ENCODE data around the gene MMP14.

MMP14 gene

DNA sequence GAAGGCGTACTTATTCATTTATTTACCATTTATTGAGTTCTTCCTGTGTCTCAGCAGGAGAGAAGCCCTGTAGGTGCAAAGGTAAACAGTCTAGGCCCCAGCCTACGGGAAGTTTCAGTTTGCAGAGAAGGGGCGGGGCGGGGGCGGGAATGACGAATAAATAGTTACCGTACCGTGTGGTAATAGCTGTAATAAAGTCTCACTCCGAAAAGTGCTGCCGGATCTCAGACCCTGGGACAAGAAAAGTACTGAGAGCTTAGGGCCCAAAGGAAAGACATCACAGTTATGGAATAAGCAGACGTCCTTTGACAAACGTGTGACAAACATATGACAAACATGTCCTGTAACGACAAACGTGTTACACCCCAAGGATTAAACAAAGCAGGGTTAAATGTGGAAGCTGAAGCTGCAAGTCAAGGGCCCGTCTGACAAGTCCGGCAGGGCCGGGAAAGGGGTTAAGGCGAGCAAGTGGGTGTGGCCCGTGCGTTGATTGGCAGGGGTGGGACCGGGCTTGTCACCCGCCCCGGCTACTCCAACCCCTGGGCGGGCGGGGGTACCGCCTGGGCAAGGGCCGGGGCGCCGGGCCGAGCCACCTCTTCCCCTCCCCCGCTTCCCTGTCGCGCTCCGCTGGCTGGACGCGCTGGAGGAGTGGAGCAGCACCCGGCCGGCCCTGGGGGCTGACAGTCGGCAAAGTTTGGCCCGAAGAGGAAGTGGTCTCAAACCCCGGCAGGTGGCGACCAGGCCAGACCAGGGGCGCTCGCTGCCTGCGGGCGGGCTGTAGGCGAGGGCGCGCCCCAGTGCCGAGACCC lies 35.0 kb downstream of the MMP14 start, which contains the start of gene LRP10:
Gene LRP10, plus strand, starts transcription at position 517 of the 809 bp plus-strand sequence. CDS start 564 bp downstream, outside the sequence.
- Histone ChIP-seq H3K36me3 (ENCODE audit: control insufficient read depth in 5 of 5, insufficient read depth in 5 of 5, low read length in 5 of 5) (peaks cover 0 to 32% (median 26%) of the 10 kb centered on the region in 5 donors), H3K27ac (ENCODE audit: low read depth, low read length) (peak within 1 kb of the TSS; percentile 99), H3K4me3 (ENCODE audit: low read depth in 1 of 5, low read length in 5 of 5) (peak within 1 kb of the TSS; percentile 79 to 88 (median 86)), H3K9ac (ENCODE audit: low read length in 5 of 5) (peak within 1 kb of the TSS; percentile 93 to 99 (median 96)), H3K9me3 (ENCODE audit: control insufficient read depth in 5 of 5, low read length in 5 of 5) (no peaks in the 10 kb centered on the region), H3K4me1 (ENCODE audit: control insufficient read depth in 5 of 5, insufficient read depth in 5 of 5, low read length in 5 of 5) (peaks cover 1 to 19% (median 16%) of the 10 kb centered on the region in 5 donors), H3K27me3 (ENCODE audit: control insufficient read depth in 5 of 5, insufficient read depth in 4 of 5, low read length in 5 of 5) (no peaks in the 10 kb centered on the region)

GRCh38 chr14:22872033-22872832 lies 35.8 kb downstream of the MMP14 start:
- peaks cover 1 to 19% (median 16%) of the 10 kb centered on the region in 5 donors for H3K4me1 ChIP-seq (ENCODE audit: control insufficient read depth in 5 of 5, insufficient read depth in 5 of 5, low read length in 5 of 5)

GRCh38 chr14:22872833-22873520 lies 36.6 kb downstream of the MMP14 start:
- Histone ChIP-seq H3K9me3 (ENCODE audit: control insufficient read depth in 5 of 5, low read length in 5 of 5) (no peaks in the 10 kb centered on the region), H3K27me3 (ENCODE audit: control insufficient read depth in 5 of 5, insufficient read depth in 4 of 5, low read length in 5 of 5) (no peaks in the 10 kb centered on the region), H3K4me1 (ENCODE audit: control insufficient read depth in 5 of 5, insufficient read depth in 5 of 5, low read length in 5 of 5) (peaks cover 1 to 19% (median 16%) of the 10 kb centered on the region in 5 donors), H3K4me3 (ENCODE audit: low read depth in 1 of 5, low read length in 5 of 5) (peak overlapping the region; percentile 77 to 88 (median 86)), H3K36me3 (ENCODE audit: control insufficient read depth in 5 of 5, insufficient read depth in 5 of 5, low read length in 5 of 5) (peaks cover 0 to 47% (median 42%) of the 10 kb centered on the region in 5 donors), H3K27ac (ENCODE audit: low read depth, low read length) (peak overlapping the region; percentile 99), H3K9ac (ENCODE audit: low read length in 5 of 5) (peak overlapping the region; percentile 75 to 99 (median 95))

More at GRCh38 chr14:22872033-22872832, 35.8 kb downstream of the MMP14 start:
- Histone ChIP-seq H3K27ac (ENCODE audit: low read depth, low read length) (peak overlapping the region; percentile 99), H3K4me3 (ENCODE audit: low read depth in 1 of 5, low read length in 5 of 5) (peak overlapping the region; percentile 77 to 88 (median 86)), H3K9ac (ENCODE audit: low read length in 5 of 5) (peak overlapping the region; percentile 75 to 99 (median 95)), H3K9me3 (ENCODE audit: control insufficient read depth in 5 of 5, low read length in 5 of 5) (no peaks in the 10 kb centered on the region), H3K36me3 (ENCODE audit: control insufficient read depth in 5 of 5, insufficient read depth in 5 of 5, low read length in 5 of 5) (peaks cover 0 to 40% (median 34%) of the 10 kb centered on the region in 5 donors), H3K27me3 (ENCODE audit: control insufficient read depth in 5 of 5, insufficient read depth in 4 of 5, low read length in 5 of 5) (no peaks in the 10 kb centered on the region)

DNA sequence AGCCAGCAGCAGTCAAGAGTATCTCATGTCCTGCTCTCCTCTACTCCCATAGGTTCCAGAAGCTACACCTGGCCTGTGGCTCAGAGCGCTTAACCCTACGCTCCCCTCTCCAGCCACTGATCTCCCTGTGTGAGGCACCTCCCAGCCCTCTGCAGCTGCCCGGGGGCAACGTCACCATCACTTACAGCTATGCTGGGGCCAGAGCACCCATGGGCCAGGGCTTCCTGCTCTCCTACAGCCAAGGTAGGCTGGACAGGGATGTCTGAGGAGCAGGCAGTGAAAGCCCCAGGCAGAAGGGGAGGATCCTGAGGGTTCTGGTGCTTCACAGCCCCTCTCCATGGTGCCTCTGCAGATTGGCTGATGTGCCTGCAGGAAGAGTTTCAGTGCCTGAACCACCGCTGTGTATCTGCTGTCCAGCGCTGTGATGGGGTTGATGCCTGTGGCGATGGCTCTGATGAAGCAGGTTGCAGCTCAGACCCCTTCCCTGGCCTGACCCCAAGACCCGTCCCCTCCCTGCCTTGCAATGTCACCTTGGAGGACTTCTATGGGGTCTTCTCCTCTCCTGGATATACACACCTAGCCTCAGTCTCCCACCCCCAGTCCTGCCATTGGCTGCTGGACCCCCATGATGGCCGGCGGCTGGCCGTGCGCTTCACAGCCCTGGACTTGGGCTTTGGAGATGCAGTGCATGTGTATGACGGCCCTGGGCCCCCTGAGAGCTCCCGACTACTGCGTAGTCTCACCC lies 38.8 kb downstream of the MMP14 start:
- Histone ChIP-seq H3K27ac (ENCODE audit: low read depth, low read length) (no peak overlapping the region), H3K9ac (ENCODE audit: low read length in 5 of 5) (no peak overlapping the region), H3K27me3 (ENCODE audit: control insufficient read depth in 5 of 5, insufficient read depth in 4 of 5, low read length in 5 of 5) (no peaks in the 10 kb centered on the region), H3K4me3 (ENCODE audit: low read depth in 1 of 5, low read length in 5 of 5) (no peak overlapping the region), H3K4me1 (ENCODE audit: control insufficient read depth in 5 of 5, insufficient read depth in 5 of 5, low read length in 5 of 5) (peaks cover 1 to 19% (median 16%) of the 10 kb centered on the region in 5 donors), H3K36me3 (ENCODE audit: control insufficient read depth in 5 of 5, insufficient read depth in 5 of 5, low read length in 5 of 5) (peaks cover 0 to 62% (median 59%) of the 10 kb centered on the region in 5 donors), H3K9me3 (ENCODE audit: control insufficient read depth in 5 of 5, low read length in 5 of 5) (no peaks in the 10 kb centered on the region)

GRCh38 chr14:22875748-22876319 lies 39.4 kb downstream of the MMP14 start:
- H3K27ac ChIP-seq (ENCODE audit: low read depth, low read length) = no peak overlapping the region
- no peak overlapping the region for H3K4me3 ChIP-seq (ENCODE audit: low read depth in 1 of 5, low read length in 5 of 5)
- H3K9ac ChIP-seq (ENCODE audit: low read length in 5 of 5) = no peak overlapping the region
- no peaks in the 10 kb centered on the region for H3K27me3 ChIP-seq (ENCODE audit: control insufficient read depth in 5 of 5, insufficient read depth in 4 of 5, low read length in 5 of 5)
- peaks cover 0 to 62% (median 59%) of the 10 kb centered on the region in 5 donors for H3K36me3 ChIP-seq (ENCODE audit: control insufficient read depth in 5 of 5, insufficient read depth in 5 of 5, low read length in 5 of 5)
- H3K4me1 ChIP-seq (ENCODE audit: control insufficient read depth in 5 of 5, insufficient read depth in 5 of 5, low read length in 5 of 5) = peaks cover 1 to 14% (median 11%) of the 10 kb centered on the region in 5 donors
- no peaks in the 10 kb centered on the region for H3K9me3 ChIP-seq (ENCODE audit: control insufficient read depth in 5 of 5, low read length in 5 of 5)

DNA sequence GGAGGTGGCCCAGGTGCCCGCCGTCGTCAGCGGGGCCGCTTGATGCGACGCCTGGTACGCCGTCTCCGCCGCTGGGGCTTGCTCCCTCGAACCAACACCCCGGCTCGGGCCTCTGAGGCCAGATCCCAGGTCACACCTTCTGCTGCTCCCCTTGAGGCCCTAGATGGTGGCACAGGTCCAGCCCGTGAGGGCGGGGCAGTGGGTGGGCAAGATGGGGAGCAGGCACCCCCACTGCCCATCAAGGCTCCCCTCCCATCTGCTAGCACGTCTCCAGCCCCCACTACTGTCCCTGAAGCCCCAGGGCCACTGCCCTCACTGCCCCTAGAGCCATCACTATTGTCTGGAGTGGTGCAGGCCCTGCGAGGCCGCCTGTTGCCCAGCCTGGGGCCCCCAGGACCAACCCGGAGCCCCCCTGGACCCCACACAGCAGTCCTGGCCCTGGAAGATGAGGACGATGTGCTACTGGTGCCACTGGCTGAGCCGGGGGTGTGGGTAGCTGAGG lies 40.7 kb downstream of the MMP14 start:
- H3K27me3 ChIP-seq (ENCODE audit: control insufficient read depth in 5 of 5, insufficient read depth in 4 of 5, low read length in 5 of 5) = peaks cover 0 to under 1% (median 0%) of the 10 kb centered on the region in 5 donors
- H3K36me3 ChIP-seq (ENCODE audit: control insufficient read depth in 5 of 5, insufficient read depth in 5 of 5, low read length in 5 of 5) = peaks cover 0 to 62% (median 59%) of the 10 kb centered on the region in 5 donors
- no peak overlapping the region for H3K9ac ChIP-seq (ENCODE audit: low read length in 5 of 5)
- H3K4me3 ChIP-seq (ENCODE audit: low read depth in 1 of 5, low read length in 5 of 5) = no peak overlapping the region
- no peak overlapping the region for H3K27ac ChIP-seq (ENCODE audit: low read depth, low read length)
- H3K9me3 ChIP-seq (ENCODE audit: control insufficient read depth in 5 of 5, low read length in 5 of 5) = no peaks in the 10 kb centered on the region
- H3K4me1 ChIP-seq (ENCODE audit: control insufficient read depth in 5 of 5, insufficient read depth in 5 of 5, low read length in 5 of 5) = peaks cover 1 to 11% (median 8%) of the 10 kb centered on the region in 5 donors

DNA sequence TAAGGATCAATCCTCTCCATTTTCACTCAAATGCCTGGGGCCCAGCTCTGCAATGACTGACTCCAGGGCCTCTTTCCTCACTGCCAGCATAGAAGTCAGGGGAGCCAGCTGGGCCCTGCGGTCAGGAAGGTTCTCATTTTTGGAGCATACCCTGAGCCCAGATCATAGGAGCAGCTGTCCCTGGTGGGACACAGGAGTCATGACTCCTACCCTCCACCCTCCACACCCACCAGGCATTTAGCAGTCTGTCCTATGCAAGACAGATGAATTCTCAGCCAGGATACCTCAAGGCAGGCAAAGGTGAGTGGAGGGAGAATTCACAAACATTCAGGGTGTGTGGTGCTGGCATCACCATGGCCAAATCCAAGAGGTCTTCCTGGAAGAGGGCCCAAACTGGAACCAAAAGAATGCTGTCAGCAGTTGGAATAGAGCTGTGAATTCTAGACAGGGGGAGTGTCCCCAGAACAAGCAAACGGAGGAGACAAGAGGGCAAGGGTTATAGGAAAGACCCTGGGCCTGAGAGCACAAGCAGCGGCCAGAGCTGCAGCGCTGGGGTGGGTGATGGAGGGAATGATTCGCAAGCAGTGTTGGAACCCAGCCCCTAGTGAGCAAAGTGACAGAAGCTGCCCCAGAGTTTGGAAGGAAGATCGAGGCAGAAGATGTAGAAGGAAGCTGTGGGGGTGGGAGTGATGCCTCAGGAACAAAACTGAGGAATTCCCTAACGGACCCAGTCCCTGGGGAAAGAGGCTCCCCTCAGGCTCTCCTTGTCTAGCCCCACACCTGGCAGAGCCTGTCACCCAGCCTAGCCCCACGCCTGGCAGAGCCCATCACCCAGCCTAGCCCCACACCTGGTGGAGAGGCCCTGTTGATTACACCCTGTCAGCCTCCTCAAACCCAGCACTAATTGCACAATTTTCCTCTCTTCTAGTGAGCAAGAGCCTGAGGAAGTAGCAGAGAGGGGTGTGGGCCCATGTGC lies 42.2 kb downstream of the MMP14 start:
- peaks cover 0 to 61% (median 57%) of the 10 kb centered on the region in 5 donors for H3K36me3 ChIP-seq (ENCODE audit: control insufficient read depth in 5 of 5, insufficient read depth in 5 of 5, low read length in 5 of 5)
- H3K4me1 ChIP-seq (ENCODE audit: control insufficient read depth in 5 of 5, insufficient read depth in 5 of 5, low read length in 5 of 5) = peaks cover 0 to 9% (median 4%) of the 10 kb centered on the region in 5 donors
- H3K27ac ChIP-seq (ENCODE audit: low read depth, low read length) = no peak overlapping the region
- peaks cover 0 to 12% (median 12%) of the 10 kb centered on the region in 5 donors for H3K27me3 ChIP-seq (ENCODE audit: control insufficient read depth in 5 of 5, insufficient read depth in 4 of 5, low read length in 5 of 5)
- H3K4me3 ChIP-seq (ENCODE audit: low read depth in 1 of 5, low read length in 5 of 5) = no peak overlapping the region
- H3K9ac ChIP-seq (ENCODE audit: low read length in 5 of 5) = no peak overlapping the region
- H3K9me3 ChIP-seq (ENCODE audit: control insufficient read depth in 5 of 5, low read length in 5 of 5) = no peaks in the 10 kb centered on the region

DNA sequence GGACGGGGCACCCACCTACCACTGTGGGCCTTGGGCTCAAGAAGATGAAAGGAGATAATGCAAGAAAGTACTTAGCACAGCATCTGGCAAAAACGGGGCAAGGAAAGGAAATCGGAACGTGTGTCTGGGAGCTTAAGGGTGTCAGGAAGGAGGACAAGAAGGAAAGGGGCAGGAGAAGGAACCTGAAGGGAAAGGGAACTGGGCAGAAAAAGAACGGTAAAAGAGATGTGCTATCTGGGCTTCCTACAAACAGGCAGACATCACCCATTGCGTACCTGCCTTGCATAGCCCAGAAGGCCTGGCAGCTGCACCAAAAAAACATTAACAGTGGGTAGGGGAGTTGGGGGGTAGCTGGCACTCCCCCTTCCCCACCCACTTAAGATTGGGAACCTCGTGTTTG lies 45.7 kb downstream of the MMP14 start:
- Histone ChIP-seq H3K9ac (ENCODE audit: low read length in 5 of 5) (no peak overlapping the region), H3K36me3 (ENCODE audit: control insufficient read depth in 5 of 5, insufficient read depth in 5 of 5, low read length in 5 of 5) (peaks cover 0 to 28% (median 23%) of the 10 kb centered on the region in 5 donors), H3K4me1 (ENCODE audit: control insufficient read depth in 5 of 5, insufficient read depth in 5 of 5, low read length in 5 of 5) (peaks cover 0 to 18% (median 8%) of the 10 kb centered on the region in 5 donors), H3K27me3 (ENCODE audit: control insufficient read depth in 5 of 5, insufficient read depth in 4 of 5, low read length in 5 of 5) (peaks cover 0 to 26% (median 18%) of the 10 kb centered on the region in 5 donors), H3K4me3 (ENCODE audit: low read depth in 1 of 5, low read length in 5 of 5) (no peak overlapping the region), H3K27ac (ENCODE audit: low read depth, low read length) (no peak overlapping the region), H3K9me3 (ENCODE audit: control insufficient read depth in 5 of 5, low read length in 5 of 5) (no peaks in the 10 kb centered on the region)

Data from subcutaneous abdominal adipose tissue (tissue), 5 donors.